GM19239 (cell line): Measurements from ENCODE around the gene ATXN1.
"Not testable (repeated sequence)": the region's sequence is repeated elsewhere in the genome, so short reads cannot be mapped to it uniquely, and the experiment has no call there.

Experiments used
- DNase-seq: peaks from one replicate; pipeline ENCODE4 v3.0.0; 2011; ENCODE audit warnings: low spot score; ENCODE audit not compliant: insufficient read length
- FAIRE-seq: peaks from 2 replicates; lab custom pipeline; 2011; peaks lifted over from hg19 to GRCh38; lab: Jason Lieb, UNC

Gene ATXN1

GRCh38 chr6:16263464-16264099 lies 497.7 kb downstream of the ATXN1 start:
- DNase-seq, FAIRE-seq: not testable (repeated sequence)

- not testable (repeated sequence) for DNase-seq, FAIRE-seq
Observed at GRCh38 chr6:16262773-16263172, 498.5 kb downstream of the ATXN1 start.

- not testable (repeated sequence) for DNase-seq, FAIRE-seq
Observed at GRCh38 chr6:16260602-16261001, 500.7 kb downstream of the ATXN1 start.

GRCh38 chr6:16259604-16260003 lies 501.7 kb downstream of the ATXN1 start:
- FAIRE-seq, DNase-seq: not testable (repeated sequence)

GRCh38 chr6:16258709-16259075 lies 502.6 kb downstream of the ATXN1 start:
- DNase-seq (no peak), FAIRE-seq (no peak)

- no peak for FAIRE-seq
Observed at GRCh38 chr6:16257999-16258708, 503.1 kb downstream of the ATXN1 start.

GRCh38 chr6:16256781-16257180 lies 504.5 kb downstream of the ATXN1 start:
- FAIRE-seq = no peak

More at GRCh38 chr6:16257999-16258708, 503.1 kb downstream of the ATXN1 start:
- DNase-seq = no peak

GRCh38 chr6:16254535-16254934 lies 506.7 kb downstream of the ATXN1 start:
- FAIRE-seq (no peak), DNase-seq (no peak)

More at GRCh38 chr6:16256781-16257180, 504.5 kb downstream of the ATXN1 start:
- DNase-seq = no peak

GRCh38 chr6:16253399-16254144 lies 507.7 kb downstream of the ATXN1 start:
- no peak for DNase-seq
- no peak for FAIRE-seq

- DNase-seq (no peak), FAIRE-seq (no peak)
Observed at GRCh38 chr6:16252686-16253299, 508.5 kb downstream of the ATXN1 start.

GRCh38 chr6:16251706-16252105 lies 509.6 kb downstream of the ATXN1 start:
- FAIRE-seq (no peak), DNase-seq (no peak)

- no peak for DNase-seq
Observed at GRCh38 chr6:16249971-16250370, 511.3 kb downstream of the ATXN1 start.

More at GRCh38 chr6:16249971-16250370, 511.3 kb downstream of the ATXN1 start:
- no peak for FAIRE-seq
